Fibroblast of pulmonary artery (primary cell): Measurements from ENCODE around the gene LEFTY1.
"Not testable (repeated sequence)": the region's sequence is repeated elsewhere in the genome, so short reads cannot be mapped to it uniquely, and the experiment has no call there.

Experiments
- DNase-seq: peaks from one replicate; pipeline ENCODE4 v3.0.0-alpha.2; 2010; ENCODE audit warnings: low read depth
- H3K4me3 ChIP-seq: replicated peaks from 2 replicates; pipeline ENCODE4 v1.5.1; 2011; ENCODE audit warnings: low read depth, mild to moderate bottlenecking, control low read depth, low read length, moderate library complexity
- TF ChIP-seq, protein P1 (sequence below): IDR thresholded peaks from 2 replicates; pipeline ENCODE4 v1.5.1; 2011; ENCODE audit warnings: mild to moderate bottlenecking, control low read depth, low read length, inconsistent platforms; ENCODE audit errors: missing control alignments

Gene LEFTY1

DNA sequence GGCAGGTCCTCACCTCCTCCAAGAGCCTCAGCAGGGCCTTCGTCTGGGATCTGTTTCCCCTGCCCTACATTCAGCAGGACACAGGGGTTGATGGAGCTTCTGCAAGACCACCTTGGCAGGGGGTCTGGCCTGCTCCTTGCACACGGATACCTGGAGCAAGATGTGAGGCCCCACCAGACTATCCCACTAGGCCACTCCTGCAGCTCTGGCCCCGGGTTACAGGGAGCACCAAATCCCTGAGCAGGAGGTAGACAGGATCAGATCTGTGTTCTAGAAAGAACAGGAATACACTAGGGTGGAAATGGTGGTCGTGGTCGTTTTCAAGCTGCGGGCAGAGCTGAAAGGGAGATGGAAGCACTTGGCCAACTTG, 45.5 kb downstream of the LEFTY1 start:
- TF ChIP-seq, protein P1, sequence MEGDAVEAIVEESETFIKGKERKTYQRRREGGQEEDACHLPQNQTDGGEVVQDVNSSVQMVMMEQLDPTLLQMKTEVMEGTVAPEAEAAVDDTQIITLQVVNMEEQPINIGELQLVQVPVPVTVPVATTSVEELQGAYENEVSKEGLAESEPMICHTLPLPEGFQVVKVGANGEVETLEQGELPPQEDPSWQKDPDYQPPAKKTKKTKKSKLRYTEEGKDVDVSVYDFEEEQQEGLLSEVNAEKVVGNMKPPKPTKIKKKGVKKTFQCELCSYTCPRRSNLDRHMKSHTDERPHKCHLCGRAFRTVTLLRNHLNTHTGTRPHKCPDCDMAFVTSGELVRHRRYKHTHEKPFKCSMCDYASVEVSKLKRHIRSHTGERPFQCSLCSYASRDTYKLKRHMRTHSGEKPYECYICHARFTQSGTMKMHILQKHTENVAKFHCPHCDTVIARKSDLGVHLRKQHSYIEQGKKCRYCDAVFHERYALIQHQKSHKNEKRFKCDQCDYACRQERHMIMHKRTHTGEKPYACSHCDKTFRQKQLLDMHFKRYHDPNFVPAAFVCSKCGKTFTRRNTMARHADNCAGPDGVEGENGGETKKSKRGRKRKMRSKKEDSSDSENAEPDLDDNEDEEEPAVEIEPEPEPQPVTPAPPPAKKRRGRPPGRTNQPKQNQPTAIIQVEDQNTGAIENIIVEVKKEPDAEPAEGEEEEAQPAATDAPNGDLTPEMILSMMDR, result no peak
- no peak for DNase-seq

DNA sequence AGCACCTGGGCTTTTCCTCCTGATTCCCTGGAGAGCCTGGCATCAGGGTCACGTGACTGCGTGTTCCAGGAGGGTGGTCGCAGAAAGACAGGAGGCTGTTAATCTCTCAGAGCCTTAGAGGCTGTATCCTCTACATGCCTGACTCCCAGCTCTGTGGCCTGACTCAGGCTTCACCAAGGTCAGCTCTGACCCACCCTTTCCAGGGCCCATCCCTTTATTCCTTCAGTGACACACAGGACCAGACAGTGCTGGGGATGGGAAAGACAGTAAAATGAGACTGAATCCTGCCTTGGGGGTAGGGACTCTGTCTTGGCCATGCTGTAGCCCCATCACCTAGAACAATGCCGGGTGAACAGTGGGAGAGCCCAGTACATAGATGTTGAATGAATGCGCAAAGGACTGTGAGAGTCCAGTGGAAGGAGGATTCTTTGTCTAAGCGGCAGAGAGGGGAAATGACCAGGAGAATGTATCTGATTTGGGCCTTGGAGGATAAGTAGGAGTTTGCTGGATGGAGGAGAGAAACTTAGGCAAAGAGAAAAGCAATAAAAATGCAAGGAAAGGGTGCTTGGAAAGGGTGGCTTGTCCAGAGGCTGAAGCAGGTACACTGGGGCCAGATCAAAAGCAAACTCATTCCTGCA, 46.0 kb downstream of the LEFTY1 start:
- TF ChIP-seq, protein P1, result no peak
- DNase-seq, result no peak
- H3K4me3 ChIP-seq, result no peak overlapping the region

More for the DNA sequence above, 45.5 kb downstream of the LEFTY1 start:
- no peak overlapping the region for H3K4me3 ChIP-seq

DNA sequence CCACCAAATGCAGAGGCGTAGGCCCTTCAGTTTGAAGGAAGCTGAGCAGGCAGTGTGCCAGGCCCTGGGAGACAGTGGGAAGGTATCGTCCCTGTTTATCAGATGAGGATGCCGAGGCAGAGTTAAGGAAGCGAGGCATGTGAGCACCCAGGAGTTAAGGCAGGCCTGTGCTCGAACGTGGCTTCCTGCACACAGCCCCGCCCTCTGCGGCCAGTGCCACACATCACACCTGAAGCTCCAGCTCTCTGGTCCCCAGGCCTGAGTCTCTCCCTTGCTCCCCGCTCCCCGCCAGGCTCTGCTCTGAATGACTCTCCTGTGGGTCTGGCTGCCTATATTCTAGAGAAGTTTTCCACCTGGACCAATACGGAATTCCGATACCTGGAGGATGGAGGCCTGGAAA, 46.9 kb downstream of the LEFTY1 start:
- no peak overlapping the region for H3K4me3 ChIP-seq
- TF ChIP-seq, protein P1, result no peak
- DNase-seq, result no peak

DNA sequence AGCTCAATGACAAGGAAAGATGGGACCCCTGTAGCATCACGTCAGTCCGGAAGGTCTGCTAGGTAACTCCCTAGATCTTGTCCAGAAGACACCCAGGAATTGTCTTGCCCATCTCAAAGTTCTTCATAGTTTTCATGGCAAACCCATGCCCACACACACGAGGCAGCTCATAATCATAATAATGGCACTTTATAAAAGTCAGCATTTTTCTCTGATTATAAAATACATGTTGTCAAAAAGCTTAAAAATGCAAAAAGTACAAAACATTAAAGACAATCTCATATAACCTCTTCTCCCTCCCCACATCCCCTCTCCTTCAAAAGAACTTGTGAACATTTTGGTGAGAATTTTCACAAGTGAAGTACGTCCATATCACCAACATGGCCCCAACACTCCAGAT, 48.2 kb downstream of the LEFTY1 start:
- H3K4me3 ChIP-seq, result no peak overlapping the region
- DNase-seq, result no peak
- TF ChIP-seq, protein P1, result no peak

DNA sequence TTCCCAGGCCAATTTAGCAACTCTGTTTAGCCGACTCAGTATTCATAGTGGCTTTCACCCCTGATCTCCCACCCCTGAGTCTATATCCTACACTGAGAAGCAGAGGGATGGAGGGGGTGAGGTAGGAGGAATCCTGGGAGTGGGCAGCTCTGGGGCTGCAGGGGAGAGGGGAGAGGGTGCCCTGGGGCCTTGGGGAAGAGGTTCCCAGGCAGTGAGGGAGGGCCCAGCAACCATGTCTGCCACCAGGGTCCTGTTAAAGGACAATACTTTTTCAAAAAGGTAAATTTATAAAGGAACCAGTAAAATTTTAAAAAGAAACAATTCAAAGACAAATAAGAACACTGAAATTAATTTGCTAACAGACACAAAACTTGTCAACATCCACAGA, 48.7 kb downstream of the LEFTY1 start:
- TF ChIP-seq, protein P1, result no peak
- no peak overlapping the region for H3K4me3 ChIP-seq
- no peak for DNase-seq

DNA sequence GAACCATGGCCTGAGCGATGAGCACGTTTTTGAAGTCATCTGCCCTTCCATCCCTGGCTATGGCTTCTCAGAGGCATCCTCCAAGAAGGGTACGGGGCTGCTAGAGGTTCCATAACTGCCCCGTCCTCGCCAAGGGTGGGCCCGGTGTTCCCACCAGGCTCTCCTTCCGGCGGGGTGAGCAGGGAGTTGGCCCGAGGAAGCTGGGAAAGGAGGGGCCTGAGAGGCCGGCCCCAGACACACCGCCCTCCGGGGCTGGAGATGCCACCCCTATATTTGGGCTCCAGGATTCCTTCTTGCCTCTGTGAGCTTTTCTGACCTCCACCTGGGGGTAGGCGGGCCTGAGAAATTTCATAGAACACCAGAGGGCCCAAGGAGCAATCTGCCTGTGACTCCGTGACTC, 50.2 kb downstream of the LEFTY1 start:
- TF ChIP-seq, protein P1, result no peak
- DNase-seq, result no peak
- no peak overlapping the region for H3K4me3 ChIP-seq

DNA sequence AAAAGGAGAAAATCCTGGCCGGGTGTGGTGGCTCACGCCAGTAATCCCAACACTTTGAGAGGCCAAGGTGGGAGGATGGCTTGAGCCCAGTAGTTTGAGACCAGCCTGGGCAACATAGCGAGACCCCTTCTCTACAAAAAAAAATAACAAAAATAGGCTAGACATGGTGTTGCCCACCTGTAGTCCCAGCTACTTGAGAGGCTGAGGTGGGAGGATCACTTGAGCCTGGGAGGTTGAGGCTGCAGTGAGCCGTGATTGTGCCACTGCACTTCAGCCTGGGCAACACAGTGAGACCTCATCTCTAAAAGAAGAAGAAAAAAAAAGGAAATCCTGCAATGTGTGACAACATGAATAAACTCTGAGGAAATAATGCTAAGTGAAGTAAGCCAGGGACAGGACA, 52.6 kb downstream of the LEFTY1 start:
- DNase-seq, H3K4me3 ChIP-seq: not testable (repeated sequence)
